Activated effector memory CD4-positive, alpha-beta T cell treated with Interleukin-2 at 50 U/mL for 16 hours (primary cell): ENCODE data around the gene HSF2BP.
"Not testable (repeated sequence)": the region's sequence is repeated elsewhere in the genome, so short reads cannot be mapped to it uniquely, and the experiment has no call there.

Experiments used
- DNase-seq: peaks from one replicate; pipeline ENCODE4 v3.0.0-alpha.2; 2020

HSF2BP gene

GRCh38 chr21:43659136-43660000, at the start of gene HSF2BP, which contains the start of gene RRP1B:
TSS of gene HSF2BP (minus strand) at chr21:43659488. CDS start at chr21:43658096, 1,392 bp downstream.
TSS of gene RRP1B (plus strand) at chr21:43659560. CDS start at chr21:43659665, 105 bp downstream.
- DNase-seq = peak; percentile 71

GRCh38 chr21:43708745-43709381, 49.6 kb upstream of the HSF2BP start:
- no peak for DNase-seq

GRCh38 chr21:43707462-43707861, 48.2 kb upstream of the HSF2BP start:
- no peak for DNase-seq

- no peak for DNase-seq
Observed at GRCh38 chr21:43703035-43703880, 44.0 kb upstream of the HSF2BP start.

- DNase-seq = no peak
Observed at GRCh38 chr21:43702785-43703034, 43.4 kb upstream of the HSF2BP start.

GRCh38 chr21:43701936-43702784, 42.9 kb upstream of the HSF2BP start:
- DNase-seq = no peak

- DNase-seq = no peak
Observed at GRCh38 chr21:43699933-43700599, 40.8 kb upstream of the HSF2BP start.

- DNase-seq = not testable (repeated sequence)
Observed at GRCh38 chr21:43699492-43699777, 40.1 kb upstream of the HSF2BP start.

GRCh38 chr21:43697758-43698643, 38.7 kb upstream of the HSF2BP start:
- no peak for DNase-seq

- DNase-seq = no peak
Observed at GRCh38 chr21:43696214-43696613, 36.9 kb upstream of the HSF2BP start.

- DNase-seq = no peak
Observed at GRCh38 chr21:43694437-43695079, 35.3 kb upstream of the HSF2BP start.

GRCh38 chr21:43693981-43694380, 34.7 kb upstream of the HSF2BP start:
- DNase-seq = no peak

- no peak for DNase-seq
Observed at GRCh38 chr21:43692949-43693348, 33.7 kb upstream of the HSF2BP start.

GRCh38 chr21:43691801-43692200, 32.5 kb upstream of the HSF2BP start:
- no peak for DNase-seq

GRCh38 chr21:43691086-43691795, 32.0 kb upstream of the HSF2BP start:
- DNase-seq = no peak

GRCh38 chr21:43690346-43690745, 31.1 kb upstream of the HSF2BP start:
- DNase-seq = no peak

- DNase-seq = no peak
Observed at GRCh38 chr21:43689556-43690337, 30.5 kb upstream of the HSF2BP start.

- no peak for DNase-seq
Observed at GRCh38 chr21:43688906-43689305, 29.6 kb upstream of the HSF2BP start.
